IMR-90 (cell line): ENCODE measurements around the gene ARHGDIA. TPM values are rescaled to one million over a fixed set of nuclear protein-coding genes. Genes with fewer than 3 reads are reported as not detected.

ENCODE experiments used
- ATAC-seq: fragments of 200-7000 bp; cut with Tn5 transposase; 2 replicates; pipeline ENCODE4 v1.9.1; 2020; ENCODE audit warnings: low read depth, mild to moderate bottlenecking, moderate library complexity
- BruUV-seq: library from RNA; stranded (reverse); fragments of 400-500 nt; replicated peaks from 2 replicates; lab custom pipeline; 2021; lab: Mats Ljungman, UMichigan
- CTCF ChIA-PET: fragments of 300-600 bp; formaldehyde crosslinking; extraction: SDS; loops from one replicate; lab custom pipeline; 2021; ENCODE audit warnings: antibody characterized with exemption; lab: Yijun Ruan, JAX
- POLR2A ChIA-PET: fragments of 300-600 bp; sonication (Branson Sonifier 250); formaldehyde crosslinking; loops from one replicate; lab custom pipeline; 2022; ENCODE audit warnings: antibody characterized with exemption; ENCODE audit not compliant: unreplicated experiment; lab: Charles Lee
- DNase-seq: peaks from one replicate; pipeline ENCODE4 v3.0.0; 2013
- H2AFZ ChIP-seq: replicated peaks from 2 replicates; pipeline ENCODE3; 2013; ENCODE audit warnings: low read length, mild to moderate bottlenecking; ENCODE audit not compliant: poor library complexity
- H2AK5ac ChIP-seq: 2 replicates; pipeline ENCODE4 v1.6.1; 2013; ENCODE audit warnings: low read depth, low read length, inconsistent platforms
- H2AK9ac ChIP-seq: replicated peaks from 2 replicates; pipeline ENCODE3; 2013; ENCODE audit warnings: mild to moderate bottlenecking, low read depth, low read length, moderate library complexity; ENCODE audit not compliant: poor library complexity
- H2BK120ac ChIP-seq: 2 replicates; pipeline ENCODE4 v1.6.1; 2013; ENCODE audit warnings: low read depth, low read length, inconsistent platforms
- H2BK15ac ChIP-seq: 3 replicates; pipeline ENCODE4 v1.6.1; 2013; ENCODE audit warnings: low read depth, low read length, inconsistent platforms
- H2BK20ac ChIP-seq: 2 replicates; pipeline ENCODE4 v1.6.1; 2013; ENCODE audit warnings: low read depth, mild to moderate bottlenecking, inconsistent platforms, low read length, moderate library complexity
- H2BK5ac ChIP-seq: 2 replicates; pipeline ENCODE4 v1.6.1; 2013; ENCODE audit warnings: mild to moderate bottlenecking, low read depth, low read length, inconsistent platforms; ENCODE audit not compliant: poor library complexity, severe bottlenecking
- H3K14ac ChIP-seq: replicated peaks from 2 replicates; pipeline ENCODE4 v1.6.1; 2013; ENCODE audit warnings: low read depth, low read length, inconsistent platforms
- H3K18ac ChIP-seq: 2 replicates; pipeline ENCODE4 v1.6.1; 2013; ENCODE audit warnings: low read depth, low read length, control low read depth
- H3K23ac ChIP-seq: 2 replicates; pipeline ENCODE4 v1.6.1; 2013; ENCODE audit warnings: low read depth, low read length, inconsistent platforms
- H3K27ac ChIP-seq: 2 replicates; pipeline ENCODE4 v1.5.1; 2013; ENCODE audit warnings: mild to moderate bottlenecking, control low read depth, low read length; ENCODE audit not compliant: insufficient read depth
- H3K27me3 ChIP-seq: 2 replicates; pipeline ENCODE4 v1.6.1; 2013; ENCODE audit warnings: low read length; ENCODE audit not compliant: control insufficient read depth, insufficient read depth
- H3K36me3 ChIP-seq: 2 replicates; pipeline ENCODE4 v1.6.1; 2013; ENCODE audit warnings: low read length, mixed read lengths; ENCODE audit not compliant: control insufficient read depth, insufficient read depth
- H3K4ac ChIP-seq: 2 replicates; pipeline ENCODE4 v1.6.1; 2013; ENCODE audit warnings: low read depth, low read length, inconsistent platforms
- H3K4me1 ChIP-seq: 2 replicates; pipeline ENCODE4 v1.6.1; 2013; ENCODE audit warnings: low read length, mixed read lengths; ENCODE audit not compliant: control insufficient read depth, insufficient read depth
- H3K4me2 ChIP-seq: 2 replicates; pipeline ENCODE4 v1.6.1; 2013; ENCODE audit warnings: low read depth, mild to moderate bottlenecking, control low read depth, low read length, moderate library complexity
- H3K4me3 ChIP-seq: 2 replicates; pipeline ENCODE4 v1.5.1; 2013; ENCODE audit warnings: low read depth, mild to moderate bottlenecking, control low read depth, low read length, moderate library complexity; ENCODE audit not compliant: insufficient read depth
- H3K56ac ChIP-seq: 2 replicates; pipeline ENCODE4 v1.6.1; 2013; ENCODE audit warnings: low read length, inconsistent platforms; ENCODE audit not compliant: insufficient read depth; ENCODE audit errors: extremely low read depth
- H3K79me1 ChIP-seq, 2 experiments: 2 replicates each; pipeline ENCODE4 v1.6.1; 2013; ENCODE audit warnings: low read length in 2 of 2, inconsistent platforms in 1 of 2, low read depth in 1 of 2
- H3K9ac ChIP-seq: 2 replicates; pipeline ENCODE4 v1.6.1; 2013; ENCODE audit warnings: low read depth, low read length, control low read depth
- H3K9me1 ChIP-seq: 2 replicates; pipeline ENCODE4 v1.6.1; 2013; ENCODE audit warnings: low read length, inconsistent platforms; ENCODE audit not compliant: insufficient read depth
- H3K9me3 ChIP-seq: 2 replicates; pipeline ENCODE4 v1.6.1; 2013; ENCODE audit warnings: low read length; ENCODE audit not compliant: control insufficient read depth, insufficient read depth
- H4K20me1 ChIP-seq: 2 replicates; pipeline ENCODE4 v1.6.1; 2013; ENCODE audit warnings: low read length, inconsistent platforms; ENCODE audit not compliant: insufficient read depth
- H4K5ac ChIP-seq: 2 replicates; pipeline ENCODE4 v1.6.1; 2013; ENCODE audit warnings: mild to moderate bottlenecking, low read depth, low read length, control low read depth
- H4K8ac ChIP-seq, 2 experiments: 2 replicates each; pipeline ENCODE4 v1.6.1; 2013; ENCODE audit warnings: low read depth in 2 of 2, low read length in 2 of 2, control low read depth in 1 of 2, inconsistent platforms in 1 of 2
- H4K91ac ChIP-seq: 2 replicates; pipeline ENCODE4 v1.6.1; 2013; ENCODE audit warnings: low read depth, low read length, inconsistent platforms; ENCODE audit not compliant: insufficient read depth
- BHLHE40 ChIP-seq: fragments of 150-350 bp; IDR thresholded peaks from 2 replicates; pipeline ENCODE4 v1.6.1; 2016; ENCODE audit warnings: mild to moderate bottlenecking, low read depth, low read length
- CEBPB ChIP-seq: IDR thresholded peaks from 2 replicates; pipeline ENCODE4 v1.6.1; 2012; ENCODE audit warnings: low read depth, low read length, improper control_type of control experiment
- CHD1 ChIP-seq: IDR thresholded peaks from 2 replicates; pipeline ENCODE4 v1.6.1; 2012; ENCODE audit warnings: low read depth, low read length, improper control_type of control experiment
- FOS ChIP-seq: fragments of 150-350 bp; IDR thresholded peaks from 2 replicates; pipeline ENCODE4 v1.6.1; 2016; ENCODE audit warnings: low read depth, low read length
- MAFK ChIP-seq: IDR thresholded peaks from 2 replicates; pipeline ENCODE4 v1.6.1; 2012; ENCODE audit warnings: low read depth, low read length, improper control_type of control experiment
- MAZ ChIP-seq: IDR thresholded peaks from 2 replicates; pipeline ENCODE4 v1.6.1; 2012; ENCODE audit warnings: low read depth, mild to moderate bottlenecking, low read length, improper control_type of control experiment, moderate library complexity, borderline replicate concordance
- MXI1 ChIP-seq: IDR thresholded peaks from 2 replicates; pipeline ENCODE4 v1.6.1; 2012; ENCODE audit warnings: low read depth, mild to moderate bottlenecking, low read length, moderate library complexity, borderline replicate concordance
- NFE2L2 ChIP-seq: fragments of 150-350 bp; IDR thresholded peaks from 2 replicates; pipeline ENCODE4 v1.6.1; 2016; ENCODE audit warnings: low read depth, mild to moderate bottlenecking, low read length
- POLR2A ChIP-seq: IDR thresholded peaks from 2 replicates; pipeline ENCODE4 v1.6.1; 2012; ENCODE audit warnings: mild to moderate bottlenecking, low read depth, low read length
- RAD21 ChIP-seq: IDR thresholded peaks from 2 replicates; pipeline ENCODE4 v1.6.1; 2012; ENCODE audit warnings: low read length, improper control_type of control experiment
- RCOR1 ChIP-seq: IDR thresholded peaks from 2 replicates; pipeline ENCODE4 v1.6.1; 2012; ENCODE audit warnings: mild to moderate bottlenecking, low read length, improper control_type of control experiment; ENCODE audit not compliant: insufficient replicate concordance
- RFX5 ChIP-seq: IDR thresholded peaks from 2 replicates; pipeline ENCODE4 v1.8.0; 2012; ENCODE audit warnings: low read depth, mild to moderate bottlenecking, low read length, moderate library complexity
- SMC3 ChIP-seq: fragments of 150-350 bp; IDR thresholded peaks from 2 replicates; pipeline ENCODE4 v1.6.1; 2016; ENCODE audit warnings: low read depth, mild to moderate bottlenecking, antibody characterized with exemption, low read length, moderate library complexity
- USF2 ChIP-seq: fragments of 150-350 bp; IDR thresholded peaks from 2 replicates; pipeline ENCODE4 v1.6.1; 2017; ENCODE audit warnings: mild to moderate bottlenecking, antibody characterized with exemption, low read length, low read depth
- WGBS, 2 experiments: methylation state at CpG; one replicate each; pipeline versions ENCODE4 v1.1.5 to v1.1.7; 2013; ENCODE audit warnings: missing lambda C conversion rate in 2 of 2; ENCODE audit not compliant: insufficient read length in 1 of 2; ENCODE audit errors: extremely low coverage in 2 of 2; 5-methylcytosine and 5-hydroxymethylcytosine counted together
- dilution Hi-C: fragments of 300-500 bp; cut with HindIII; formaldehyde crosslinking; loops from one replicate; pipeline ENCODE4 v1.14.3; 2018; ENCODE audit warnings: low sequenced_read_pairs; ENCODE audit not compliant: unreplicated experiment
- in situ Hi-C: fragments of 300-500 bp; cut with MboI; formaldehyde crosslinking; loops from 3 replicates; pipeline ENCODE4 v1.14.3; 2019; ENCODE audit warnings: low sequenced_read_pairs, inconsistent platforms, mixed read lengths
- intact Hi-C: fragments of 100-400 bp; cut with micrococcal nuclease; formaldehyde crosslinking; loops from 2 replicates; pipeline ENCODE4 v1.10.0; 2022
- polyA plus RNA-seq, 3 experiments: library from polyadenylated mRNA; depleted of rRNA; stranded (reverse); fragments of >200 nt; gene quantifications; 2 replicates each; pipeline ENCODE4 v1.2.3, GENCODE V29; 2012; ENCODE audit warnings: low replicate concordance in 1 of 3
- total RNA-seq: library from RNA; depleted of rRNA; stranded (reverse); fragments of >200 nt; gene quantifications from 2 replicates; pipeline ENCODE4 v1.2.3, GENCODE V29; 2012
- TF ChIP-seq, protein P1 (sequence below): fragments of 150-350 bp; IDR thresholded peaks from 2 replicates; pipeline ENCODE4 v1.6.1; 2016; ENCODE audit warnings: low read depth, mild to moderate bottlenecking, low read length, moderate library complexity, borderline replicate concordance

ARHGDIA gene
- total and polyA plus RNA-seq, 2 of the 4 experiments (the other 2 are of a cell fraction): 62.7 to 362 TPM

GRCh38 chr17:81917565-81918332 is 46.6 kb upstream of the ARHGDIA start, which contains the start of gene SIRT7:
Gene SIRT7 (minus strand): TSS chr17:81918176. CDS start chr17:81918131, 45 bp downstream.
- Histone ChIP-seq H3K23ac (peak within 1 kb of the TSS; percentile 86), H3K4me3 (peak within 1 kb of the TSS; percentile 98), H3K9ac (peak within 1 kb of the TSS; percentile 86), H2BK15ac (no peak within 1 kb of the TSS), H3K9me3 (no peaks in the 10 kb centered on the region), H3K27ac (peak within 1 kb of the TSS; percentile 39; the same call in 1 of the 2 replicates), H4K20me1 (peaks cover 68% of the 10 kb centered on the region), H3K14ac (peak within 1 kb of the TSS; percentile 13; the same call in 1 of the 2 replicates), H3K4me2 (peak within 1 kb of the TSS; percentile 95), H4K8ac (peak within 1 kb of the TSS in 1 of 2 experiments; percentile 17; a peak in 1 of 4 replicates), H4K91ac (no peak within 1 kb of the TSS), H2BK5ac (peak within 1 kb of the TSS; percentile 63), H3K9me1 (peaks cover 21% of the 10 kb centered on the region), H3K56ac (0 out of 2 replicates have a peak within 1 kb of the TSS, but pooled peaks have one; percentile 17), H3K79me1 (peaks cover 18 to 78% of the 10 kb centered on the region in 2 experiments), H2AK9ac (peak within 1 kb of the TSS; percentile 93), H3K4ac (peak within 1 kb of the TSS; percentile 39; the same call in 1 of the 2 replicates), H3K4me1 (peaks cover 18% of the 10 kb centered on the region), H3K18ac (no peak within 1 kb of the TSS), H3K36me3 (peaks cover 64% of the 10 kb centered on the region), H2AK5ac (peak within 1 kb of the TSS; percentile 78), H2BK20ac (no peak within 1 kb of the TSS), H3K27me3 (no peaks in the 10 kb centered on the region), H4K5ac (no peak within 1 kb of the TSS), H2AFZ (peak within 1 kb of the TSS; percentile 91), H2BK120ac (no peak within 1 kb of the TSS)
- WGBS, 2 experiments: 0% methylated on average over 62 of the region's 94 CpGs; no CpG with 5 or more reads in 1 of the 2 experiments
- intact Hi-C loops: no loop called here
- dilution Hi-C loops: no loop called here
- DNase-seq (peak; percentile 58), ATAC-seq (peak; percentile 84)
- in situ Hi-C loops: no loop called here
- POLR2A ChIA-PET: no interaction called here
- BruUV-seq: no TSS peak
- CTCF ChIA-PET: no interaction called here
- TF ChIP-seq MXI1: no peak
- TF ChIP-seq POLR2A: no peak
- no peak for TF ChIP-seq BHLHE40
- TF ChIP-seq CHD1: no peak
- no peak for TF ChIP-seq RAD21
- no peak for TF ChIP-seq USF2
- TF ChIP-seq CEBPB: no peak
- no peak for TF ChIP-seq RCOR1
- TF ChIP-seq MAZ: no peak; the same call in 1 of the 2 replicates
- no peak for TF ChIP-seq NFE2L2
- TF ChIP-seq MAFK: no peak
- TF ChIP-seq, protein P1, sequence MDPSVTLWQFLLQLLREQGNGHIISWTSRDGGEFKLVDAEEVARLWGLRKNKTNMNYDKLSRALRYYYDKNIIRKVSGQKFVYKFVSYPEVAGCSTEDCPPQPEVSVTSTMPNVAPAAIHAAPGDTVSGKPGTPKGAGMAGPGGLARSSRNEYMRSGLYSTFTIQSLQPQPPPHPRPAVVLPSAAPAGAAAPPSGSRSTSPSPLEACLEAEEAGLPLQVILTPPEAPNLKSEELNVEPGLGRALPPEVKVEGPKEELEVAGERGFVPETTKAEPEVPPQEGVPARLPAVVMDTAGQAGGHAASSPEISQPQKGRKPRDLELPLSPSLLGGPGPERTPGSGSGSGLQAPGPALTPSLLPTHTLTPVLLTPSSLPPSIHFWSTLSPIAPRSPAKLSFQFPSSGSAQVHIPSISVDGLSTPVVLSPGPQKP: no peak
- TF ChIP-seq RFX5: no peak
- no peak for TF ChIP-seq FOS
- no peak for TF ChIP-seq SMC3
